HG03280 (cell line): Measurements from ENCODE around the gene HSD17B7.
A peak's percentile ranks its signal among the peaks of the same experiment; 100 is the strongest.
"Not testable (repeated sequence)": the region's sequence is repeated elsewhere in the genome, so short reads cannot be mapped to it uniquely, and the experiment has no call there.

ENCODE experiments used
- ATAC-seq: cut with Tn5 transposase; IDR thresholded peaks from one replicate; pipeline ENCODE4 v1.9.1; 2021; ENCODE audit warnings: mild to moderate bottlenecking, moderate library complexity; ENCODE audit not compliant: unreplicated experiment

HSD17B7 gene, protein sequence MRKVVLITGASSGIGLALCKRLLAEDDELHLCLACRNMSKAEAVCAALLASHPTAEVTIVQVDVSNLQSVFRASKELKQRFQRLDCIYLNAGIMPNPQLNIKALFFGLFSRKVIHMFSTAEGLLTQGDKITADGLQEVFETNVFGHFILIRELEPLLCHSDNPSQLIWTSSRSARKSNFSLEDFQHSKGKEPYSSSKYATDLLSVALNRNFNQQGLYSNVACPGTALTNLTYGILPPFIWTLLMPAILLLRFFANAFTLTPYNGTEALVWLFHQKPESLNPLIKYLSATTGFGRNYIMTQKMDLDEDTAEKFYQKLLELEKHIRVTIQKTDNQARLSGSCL

DNA sequence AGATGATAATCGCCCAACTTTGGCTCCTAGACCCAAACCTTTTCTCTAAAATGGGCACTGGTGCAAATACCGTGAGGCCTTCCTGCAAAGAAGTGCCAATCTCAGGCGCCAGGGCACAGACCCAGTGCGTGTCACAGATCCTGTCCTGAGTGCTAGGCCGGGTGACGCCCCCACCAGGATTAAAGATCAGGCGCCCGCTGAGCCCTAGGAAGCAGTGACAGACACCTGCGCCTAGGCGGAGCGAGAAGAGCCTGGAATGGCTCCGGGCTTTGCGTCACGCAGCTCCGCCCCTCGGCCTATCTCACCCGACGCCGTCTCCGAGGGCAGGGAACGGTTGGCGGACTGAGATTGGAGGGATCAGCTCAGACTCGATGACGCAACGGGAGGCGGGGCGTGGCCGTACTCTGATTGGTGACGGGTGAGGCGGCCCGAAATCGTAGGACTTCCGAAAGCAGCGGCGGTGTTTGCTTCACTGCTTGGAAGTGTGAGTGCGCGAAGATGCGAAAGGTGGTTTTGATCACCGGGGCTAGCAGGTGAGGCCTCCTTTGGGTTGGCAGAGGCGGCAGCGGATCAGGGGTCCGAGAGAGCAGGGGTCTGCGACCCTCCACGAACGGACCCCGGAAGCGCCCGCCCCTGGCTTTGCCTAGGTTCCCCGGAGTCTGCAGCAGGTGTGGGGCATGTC lies at the start of gene HSD17B7:
HSD17B7 (plus strand) TSS at position 400 of the 682 bp plus-strand sequence; CDS start at position 499, 99 bp downstream.
- ATAC-seq: peak; percentile 99

DNA sequence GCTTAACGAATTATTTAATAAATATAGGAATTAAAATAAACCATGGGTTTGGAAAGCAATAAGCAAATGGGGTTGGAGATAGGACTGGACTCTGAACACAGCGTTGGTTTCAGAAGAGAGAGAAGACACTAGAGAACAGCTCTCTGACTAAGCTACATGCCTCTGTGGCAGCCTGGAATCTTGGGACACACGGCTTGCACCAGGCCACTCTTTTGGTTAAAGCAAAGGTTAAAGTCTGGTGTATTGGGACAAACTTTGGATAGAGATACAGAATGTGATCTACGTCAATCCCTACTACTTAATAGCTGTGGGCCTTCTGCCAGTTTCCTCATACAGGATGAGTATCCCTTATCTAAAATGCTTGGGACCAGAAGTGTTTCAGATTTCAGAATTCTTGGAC lies 49.7 kb upstream of the HSD17B7 start:
- no peak for ATAC-seq

DNA sequence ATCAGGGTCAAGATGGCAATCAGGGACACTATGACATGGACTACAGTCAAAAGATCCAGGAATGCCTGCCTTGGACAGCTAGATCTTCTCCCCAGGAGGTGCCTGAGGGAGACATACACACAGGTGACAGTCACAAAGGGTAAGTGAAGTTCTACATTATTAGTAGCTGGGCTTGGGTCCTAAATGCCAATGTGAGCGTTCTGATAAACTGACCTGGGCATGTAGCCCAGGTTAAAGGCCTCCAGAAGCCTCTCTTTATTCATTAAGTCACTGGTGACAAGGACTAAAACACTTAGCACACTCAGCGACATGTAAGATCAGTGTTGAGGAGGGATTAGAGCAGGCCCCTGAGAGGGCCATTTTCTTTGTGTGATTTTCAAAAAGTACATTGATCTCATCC lies 48.9 kb upstream of the HSD17B7 start:
- no peak for ATAC-seq

DNA sequence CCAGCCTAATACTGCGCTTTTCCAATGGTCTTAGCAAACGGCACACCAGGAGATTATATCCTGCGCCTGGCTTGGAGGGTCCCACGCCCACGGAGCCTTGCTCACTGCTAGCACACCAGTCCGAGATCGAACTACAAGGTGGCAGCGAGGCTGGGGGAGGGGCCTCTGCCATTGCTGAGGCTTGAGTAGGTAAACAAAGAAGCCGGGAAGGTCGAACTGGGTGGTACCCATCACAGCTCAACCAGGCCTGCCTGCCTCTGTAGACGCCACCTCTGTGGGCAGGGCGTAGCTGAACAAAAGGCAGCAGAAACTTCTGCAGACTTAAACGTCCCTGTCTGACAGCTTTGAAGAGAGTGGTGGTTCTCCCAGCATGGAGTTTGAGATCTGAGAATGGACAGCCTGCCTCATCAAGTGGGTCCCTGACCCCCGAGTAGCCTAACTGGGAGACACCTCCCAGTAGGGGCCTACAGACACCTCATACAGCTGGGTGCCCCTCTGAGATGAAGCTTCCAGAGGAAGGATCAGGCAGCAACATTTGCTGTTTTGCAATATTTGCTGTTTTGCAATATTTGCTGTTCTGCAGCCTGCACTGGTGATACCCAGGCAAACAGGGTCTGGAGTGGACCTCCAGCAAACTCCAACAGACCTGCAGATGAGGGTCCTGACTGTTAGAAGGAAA lies 44.1 kb upstream of the HSD17B7 start:
- not testable (repeated sequence) for ATAC-seq

DNA sequence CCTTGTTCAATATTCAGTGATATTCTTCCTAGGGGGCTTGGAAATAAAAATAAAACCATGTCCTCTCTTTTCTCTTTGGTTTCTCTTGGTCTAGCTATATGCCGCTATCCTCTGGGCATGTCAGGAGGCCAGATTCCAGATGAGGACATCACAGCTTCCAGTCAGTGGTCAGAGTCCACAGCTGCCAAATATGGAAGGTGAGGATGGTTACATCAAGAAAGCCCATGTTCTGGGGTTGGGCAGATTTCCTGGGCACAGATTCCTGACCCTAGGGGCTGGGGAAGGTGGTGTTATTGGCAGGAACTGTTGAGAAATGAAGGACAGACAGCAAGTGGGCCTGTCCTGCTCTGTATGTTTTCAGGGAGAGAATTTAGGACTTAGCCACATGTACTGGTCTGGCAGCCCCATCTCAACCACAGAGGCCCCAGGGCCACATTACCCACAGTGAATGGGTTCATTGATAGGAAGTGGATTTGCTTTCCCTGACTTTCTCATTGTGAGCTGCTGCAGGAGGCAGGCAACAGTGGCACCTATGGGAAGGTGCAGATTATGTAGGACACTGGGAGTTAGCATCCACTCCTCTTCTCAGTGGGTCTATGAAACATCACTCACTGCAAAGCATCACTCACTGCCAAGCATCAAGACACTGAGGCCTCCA lies 37.4 kb upstream of the HSD17B7 start:
- no peak for ATAC-seq

DNA sequence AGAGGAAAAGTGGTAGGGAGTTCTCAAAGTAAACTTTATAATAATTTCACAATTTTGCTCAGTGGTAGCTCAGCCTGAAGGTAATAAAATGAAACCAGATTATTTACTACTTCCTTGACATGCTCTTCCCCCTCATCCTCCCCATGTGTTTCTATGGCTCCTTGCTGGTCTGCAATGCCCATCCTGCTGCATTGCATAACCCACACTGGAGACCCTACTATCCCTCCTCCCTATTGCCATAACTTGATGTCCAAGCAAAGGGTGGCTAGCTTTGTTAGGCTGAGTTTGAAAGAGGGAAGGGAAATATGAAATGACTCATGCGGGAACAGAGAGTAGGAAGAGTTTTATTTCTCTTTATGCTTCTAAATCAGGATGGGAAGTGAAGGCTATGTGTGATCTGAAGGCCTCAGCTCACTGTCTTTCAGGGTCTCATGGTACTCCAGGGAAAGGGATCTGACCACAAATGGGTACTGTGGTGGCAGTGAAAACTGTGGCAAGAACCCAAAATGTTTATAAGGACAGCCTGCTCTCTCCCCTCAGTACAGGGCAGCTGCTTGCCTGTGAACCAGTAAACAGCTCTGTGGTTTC lies 36.4 kb upstream of the HSD17B7 start:
- no peak for ATAC-seq

DNA sequence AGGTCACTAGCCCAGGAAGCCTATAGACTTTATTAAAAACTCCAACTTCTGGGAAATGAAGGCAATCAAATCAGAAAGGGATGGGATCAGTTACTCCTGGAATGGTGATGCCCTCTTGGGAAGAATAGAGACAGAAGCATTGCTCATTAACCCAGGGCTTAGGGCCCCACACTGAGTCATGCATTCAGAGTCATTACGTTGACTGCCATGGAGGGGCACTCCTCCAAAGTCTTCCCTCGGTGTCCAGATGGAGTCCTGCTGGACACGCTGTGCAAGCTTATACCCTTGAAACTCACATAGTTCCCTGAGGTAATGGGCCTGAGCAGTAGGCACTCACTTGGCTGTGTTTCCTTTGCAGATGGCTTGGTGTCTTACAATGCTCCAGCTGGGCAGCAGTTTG lies 35.2 kb upstream of the HSD17B7 start:
- no peak for ATAC-seq

DNA sequence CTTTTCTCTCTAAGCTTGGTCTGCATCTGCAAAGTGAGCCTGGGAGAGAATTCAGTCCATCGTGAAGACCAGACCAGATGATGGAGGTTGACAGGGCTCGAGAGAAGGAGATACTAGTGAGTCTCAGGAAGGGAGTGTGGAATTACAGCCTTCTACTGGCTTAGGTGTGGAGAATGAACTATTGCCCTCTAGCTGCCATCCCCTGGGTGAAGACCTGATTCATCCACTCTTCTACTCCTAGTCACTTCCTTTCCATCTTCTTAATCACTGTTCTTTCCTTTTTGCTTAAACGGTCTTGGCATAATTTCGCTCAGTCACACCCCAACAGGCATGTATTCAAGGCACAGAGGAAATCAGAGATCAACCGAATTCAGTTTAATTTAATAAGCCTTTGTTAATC lies 34.0 kb upstream of the HSD17B7 start:
- ATAC-seq: no peak

DNA sequence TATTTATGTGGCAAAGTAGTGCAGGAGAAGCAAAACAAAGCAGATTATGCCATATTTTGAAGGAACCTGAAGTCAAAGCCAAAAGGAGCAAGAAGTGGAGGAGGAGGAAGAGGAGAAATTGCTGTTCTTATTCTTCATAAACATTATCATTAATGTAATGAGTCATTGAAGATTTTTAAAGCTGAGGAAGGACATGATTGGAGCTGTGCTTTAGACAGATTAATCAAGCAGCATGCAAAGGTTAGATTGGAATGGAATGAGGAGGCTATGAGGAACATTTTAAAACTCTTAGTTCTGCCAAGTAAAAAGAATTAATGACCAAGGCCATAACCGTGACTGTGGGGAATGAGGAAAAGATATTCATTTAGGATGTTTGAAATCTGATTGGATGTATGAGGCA lies 33.0 kb upstream of the HSD17B7 start:
- no peak for ATAC-seq

DNA sequence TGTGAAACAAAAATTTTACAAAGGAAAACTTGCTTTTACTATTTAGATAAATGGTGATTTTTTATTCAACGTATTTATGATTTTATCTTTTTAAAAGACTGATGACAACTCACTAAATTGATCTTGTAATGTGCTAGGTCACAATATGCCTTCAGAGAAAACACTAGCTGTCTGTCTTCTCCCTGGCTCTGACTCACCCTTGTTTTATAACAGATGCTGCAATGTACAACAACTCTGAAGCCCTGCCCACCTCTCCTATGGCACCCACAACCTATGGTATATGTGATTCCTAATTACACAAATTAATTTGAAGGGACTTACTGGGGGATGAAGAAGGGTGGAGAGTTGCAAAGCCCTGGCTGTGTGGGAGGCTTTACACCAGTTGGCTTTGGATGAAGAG lies 24.7 kb upstream of the HSD17B7 start:
- ATAC-seq: no peak

DNA sequence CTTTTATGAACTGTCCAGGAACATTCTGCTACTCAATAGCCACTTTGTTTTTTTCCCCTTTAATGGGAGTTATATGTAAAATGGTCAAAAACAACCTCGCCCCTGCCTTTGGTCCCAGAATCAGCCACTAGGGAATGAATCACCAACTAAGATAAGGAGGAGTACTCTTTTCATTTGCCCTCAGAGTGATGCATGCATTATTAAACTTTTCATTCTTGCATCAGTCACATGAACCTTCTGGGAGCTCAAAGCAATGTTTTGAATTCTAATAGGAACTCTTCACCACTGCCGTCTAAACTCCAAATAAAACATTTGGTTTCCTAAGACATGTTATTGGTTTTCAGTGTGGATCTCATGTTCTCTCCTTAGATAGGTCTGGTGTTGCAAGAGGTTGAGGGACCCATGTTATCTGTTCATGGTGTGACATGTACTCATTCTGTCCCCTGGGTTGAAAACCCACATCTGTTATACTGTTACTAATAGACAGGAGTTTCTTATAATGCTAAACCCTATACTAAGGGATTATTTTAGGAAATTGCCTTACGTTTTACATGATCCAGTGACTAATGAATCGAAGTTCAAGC lies 17.8 kb upstream of the HSD17B7 start:
- no peak for ATAC-seq

DNA sequence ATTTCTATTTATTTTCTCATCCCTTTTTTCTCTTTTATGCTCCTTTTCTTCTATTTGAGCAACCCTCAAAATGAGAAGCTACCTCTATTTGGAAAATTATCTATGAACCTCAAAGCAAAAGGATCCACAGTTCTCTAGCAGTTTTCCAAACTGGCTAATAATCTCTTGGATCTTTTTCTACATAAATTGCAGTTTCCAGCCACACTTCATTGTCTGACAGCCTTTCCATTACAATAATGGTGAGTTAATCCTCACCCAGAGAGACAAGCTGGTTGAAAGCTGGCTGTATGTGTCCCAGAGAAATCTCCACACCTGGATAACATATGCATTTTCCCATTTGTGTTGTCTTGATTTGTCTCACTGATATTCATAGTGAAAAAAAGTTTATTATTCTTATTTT lies 16.5 kb upstream of the HSD17B7 start:
- ATAC-seq: no peak

DNA sequence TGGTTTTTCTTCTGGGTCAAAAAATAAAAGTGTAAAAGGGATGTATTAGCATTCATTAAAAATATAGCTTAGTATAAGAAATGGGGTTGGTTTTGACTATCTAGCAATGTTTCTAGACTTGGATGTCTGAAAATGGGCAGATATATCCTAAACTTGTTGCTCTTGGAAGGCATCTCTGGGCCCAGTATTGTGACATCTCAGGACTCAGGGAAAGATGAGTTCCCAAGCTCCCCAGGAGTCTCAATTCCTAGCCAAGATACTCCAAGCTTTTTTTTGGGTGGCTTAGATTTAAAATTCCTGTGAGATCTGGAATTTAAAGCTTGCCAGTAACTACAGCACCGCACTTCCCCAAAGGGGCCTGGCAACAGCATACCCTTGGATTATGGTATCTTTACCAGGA lies 11.5 kb upstream of the HSD17B7 start:
- ATAC-seq: no peak

DNA sequence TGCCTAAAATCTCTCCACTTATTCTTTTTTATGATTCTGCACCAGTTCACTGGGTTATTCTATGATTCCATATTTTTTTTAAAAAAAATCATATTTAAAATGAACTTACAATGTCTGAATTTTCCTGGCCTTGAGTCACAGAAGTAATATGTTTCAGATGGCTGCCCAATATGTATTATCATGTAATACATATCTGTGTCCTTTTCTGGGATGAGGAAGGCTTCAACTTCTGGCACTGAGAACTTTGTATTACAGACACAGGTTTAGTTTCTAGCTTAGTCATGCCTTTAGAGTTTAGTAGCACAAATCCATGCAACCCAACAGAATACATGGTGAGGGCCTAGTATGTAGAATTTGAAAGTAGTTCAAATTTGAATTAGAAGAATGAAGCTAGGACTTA lies 7.8 kb upstream of the HSD17B7 start:
- no peak for ATAC-seq

DNA sequence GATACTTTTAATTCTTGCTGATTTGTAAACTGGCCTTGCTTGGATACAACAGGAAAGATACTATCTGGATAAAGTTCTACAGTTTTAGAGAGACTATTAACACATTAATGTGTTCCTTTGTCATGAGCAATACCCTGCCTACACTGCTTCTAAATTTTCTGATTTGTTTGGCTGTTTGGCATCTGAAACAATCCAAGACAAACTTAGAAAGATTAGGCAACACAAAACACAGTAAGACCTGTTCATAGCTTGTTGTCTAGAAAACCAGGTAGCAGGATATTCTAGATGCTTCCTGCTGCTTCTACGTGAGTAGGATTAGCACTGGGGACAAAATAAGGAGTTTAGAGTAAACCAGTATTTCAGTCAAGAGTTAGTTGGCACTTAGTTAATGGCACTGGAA lies 5.6 kb upstream of the HSD17B7 start:
- ATAC-seq: not testable (repeated sequence)

DNA sequence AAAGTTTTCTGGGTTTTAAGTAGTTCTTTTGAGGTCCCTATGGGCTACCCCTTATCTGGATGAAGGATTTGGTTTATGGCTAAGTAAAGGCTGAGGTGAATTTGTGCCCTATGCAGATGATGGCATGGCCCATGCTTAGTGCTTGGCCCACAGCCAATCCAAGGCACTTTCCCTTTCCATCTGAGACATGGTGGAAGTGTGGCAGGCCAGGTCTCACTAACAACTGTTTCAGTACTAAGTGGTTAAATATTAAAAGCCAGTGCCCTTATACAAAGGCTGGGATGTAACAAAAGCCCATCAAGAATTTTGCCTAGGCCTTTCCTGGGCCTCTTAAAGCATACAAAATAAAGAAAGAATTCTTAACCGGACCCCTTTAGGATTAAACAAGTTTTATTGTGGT lies 1.7 kb upstream of the HSD17B7 start:
- not testable (repeated sequence) for ATAC-seq

DNA sequence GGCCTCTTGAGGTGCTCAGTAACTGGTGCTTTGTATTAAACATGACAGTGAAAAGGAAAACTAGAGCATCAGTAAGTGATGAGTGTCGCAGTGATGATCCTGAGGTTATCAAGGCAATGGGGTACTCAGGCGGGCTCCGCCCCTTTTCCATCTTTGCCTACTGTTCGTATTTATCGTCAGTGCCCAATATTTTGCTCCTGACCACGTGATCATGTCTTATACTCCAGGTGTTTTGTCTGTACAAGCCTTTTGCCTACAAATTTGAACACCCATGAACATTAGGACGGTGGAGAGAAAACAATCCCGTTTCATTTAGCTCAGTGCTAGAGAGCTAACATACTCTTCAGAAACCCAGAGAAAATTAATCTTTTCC lies 469 bp downstream of the HSD17B7 start:
- not testable (repeated sequence) for ATAC-seq

DNA sequence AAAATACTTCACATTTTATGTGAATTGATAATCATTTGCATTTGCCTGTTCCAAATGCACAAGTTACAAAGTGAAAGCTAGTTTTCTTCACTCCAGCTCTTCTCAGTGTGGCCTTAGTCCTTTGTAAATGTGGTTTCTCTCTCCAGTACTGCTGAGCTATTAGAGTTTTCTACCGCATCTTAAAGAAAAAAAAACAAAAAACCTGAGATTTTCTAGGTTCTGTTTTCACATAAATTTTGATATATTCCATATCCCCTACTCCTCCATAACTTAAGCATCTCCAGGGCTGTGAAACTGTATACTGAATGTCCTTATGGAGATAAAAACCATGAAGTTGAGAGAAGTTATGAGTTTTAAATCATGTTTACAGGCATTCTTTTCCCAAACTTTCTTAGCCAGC lies 3.8 kb downstream of the HSD17B7 start:
- not testable (repeated sequence) for ATAC-seq

DNA sequence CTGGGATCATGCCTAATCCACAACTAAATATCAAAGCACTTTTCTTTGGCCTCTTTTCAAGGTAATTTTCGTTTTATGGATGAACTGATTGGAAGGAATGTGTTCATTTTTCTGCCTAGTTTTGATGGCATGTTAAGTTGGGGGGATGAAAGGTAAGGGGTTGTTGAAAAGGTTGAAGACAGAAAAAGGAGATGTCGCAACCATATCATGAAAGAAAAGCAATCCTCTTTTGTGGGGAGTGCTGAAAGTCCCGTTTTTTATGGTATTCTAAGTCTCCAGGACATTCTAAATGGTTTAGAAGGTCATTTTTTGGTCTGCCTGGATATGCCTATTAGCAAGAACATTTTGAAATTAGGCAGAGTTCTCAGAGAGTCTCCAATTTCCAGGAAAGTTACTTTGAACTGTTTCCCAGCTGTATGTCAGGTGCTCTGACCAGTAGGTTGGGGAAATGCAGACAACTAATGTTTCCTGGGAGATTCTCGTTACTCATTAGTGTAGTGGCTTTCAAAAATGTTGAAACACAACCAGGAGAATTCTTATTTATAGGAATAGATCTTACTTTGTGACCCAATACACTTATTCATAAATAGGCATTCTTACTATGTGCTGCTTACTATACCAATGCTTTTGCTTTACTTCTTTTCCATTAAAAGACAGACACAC lies 6.2 kb downstream of the HSD17B7 start:
- ATAC-seq: not testable (repeated sequence)
